Measurements from ENCODE around the gene MAGEB1. TPM values are rescaled to one million over a fixed set of nuclear protein-coding genes. Genes with fewer than 3 reads are reported as not detected.

The MAGEB1 gene, protein sequence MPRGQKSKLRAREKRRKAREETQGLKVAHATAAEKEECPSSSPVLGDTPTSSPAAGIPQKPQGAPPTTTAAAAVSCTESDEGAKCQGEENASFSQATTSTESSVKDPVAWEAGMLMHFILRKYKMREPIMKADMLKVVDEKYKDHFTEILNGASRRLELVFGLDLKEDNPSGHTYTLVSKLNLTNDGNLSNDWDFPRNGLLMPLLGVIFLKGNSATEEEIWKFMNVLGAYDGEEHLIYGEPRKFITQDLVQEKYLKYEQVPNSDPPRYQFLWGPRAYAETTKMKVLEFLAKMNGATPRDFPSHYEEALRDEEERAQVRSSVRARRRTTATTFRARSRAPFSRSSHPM
- not detected for total RNA-seq

DNA sequence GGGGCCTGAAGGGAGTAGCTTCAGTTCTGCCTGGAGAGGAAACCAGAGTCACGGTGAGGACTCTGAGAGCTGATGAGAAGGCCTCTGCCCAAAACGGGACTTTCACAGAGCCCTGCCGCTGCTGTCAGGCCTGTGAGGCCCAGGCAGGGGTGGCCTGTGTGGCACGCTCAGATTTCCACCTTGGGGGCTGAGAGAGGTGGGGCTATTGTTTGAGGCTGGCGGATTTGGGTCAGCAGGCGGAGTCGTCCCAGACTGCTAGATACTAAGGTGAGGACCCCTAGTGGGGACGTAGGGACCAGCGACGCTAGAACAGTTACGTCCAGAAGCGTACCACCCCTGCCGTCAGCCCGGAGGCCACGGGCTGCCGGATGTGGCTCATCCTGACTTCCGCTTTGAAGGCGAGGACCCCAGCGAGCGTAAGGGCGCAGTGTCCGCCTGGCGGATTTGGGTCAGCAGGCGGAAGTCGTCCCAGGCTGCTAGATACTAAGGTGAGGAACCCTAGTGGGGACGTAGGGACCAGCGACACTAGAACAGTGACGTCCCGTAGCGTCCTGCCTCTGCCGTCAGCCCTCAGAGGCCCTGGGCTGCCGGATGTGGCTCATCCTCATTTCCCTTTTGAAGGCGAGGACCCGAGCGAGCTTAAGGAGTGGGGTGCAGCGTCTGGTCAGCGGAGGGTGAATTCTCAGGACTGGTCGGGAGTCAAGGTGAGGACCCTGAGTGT is at the start of gene MAGEB1:
Gene MAGEB1 (plus strand): TSS at position 378 of the 721 bp plus-strand sequence. CDS start 3,348 bp downstream, outside the sequence.

DNA sequence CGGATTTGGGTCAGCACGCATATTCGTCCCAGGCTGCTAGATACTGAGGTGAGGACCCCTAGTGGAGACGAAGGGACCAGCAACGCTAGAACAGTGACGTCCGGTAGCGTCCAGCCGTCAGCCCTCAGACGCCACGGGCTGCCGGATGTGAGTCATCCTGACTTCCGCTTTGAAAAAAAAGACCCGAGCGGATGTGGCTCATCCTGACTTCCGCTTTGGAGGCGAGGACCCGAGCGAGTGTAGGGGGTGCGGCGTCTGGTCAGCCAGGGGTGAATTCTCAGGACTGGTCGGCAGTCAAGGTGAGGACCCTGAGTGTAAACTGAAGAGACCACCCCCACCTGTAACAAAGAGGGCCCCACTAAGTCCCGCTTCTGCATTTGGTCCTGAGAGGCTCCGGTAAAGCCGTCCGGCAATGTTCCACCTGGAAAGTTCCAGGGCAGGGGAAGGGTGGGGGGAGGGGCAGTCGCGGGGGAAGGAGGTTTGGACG is 31.5 kb upstream of the MAGEB1 start, which contains the start of gene MAGEB2:
Gene MAGEB2 (plus strand): TSS at position 207 of the 487 bp plus-strand sequence. CDS start 3,018 bp downstream, outside the sequence.

DNA sequence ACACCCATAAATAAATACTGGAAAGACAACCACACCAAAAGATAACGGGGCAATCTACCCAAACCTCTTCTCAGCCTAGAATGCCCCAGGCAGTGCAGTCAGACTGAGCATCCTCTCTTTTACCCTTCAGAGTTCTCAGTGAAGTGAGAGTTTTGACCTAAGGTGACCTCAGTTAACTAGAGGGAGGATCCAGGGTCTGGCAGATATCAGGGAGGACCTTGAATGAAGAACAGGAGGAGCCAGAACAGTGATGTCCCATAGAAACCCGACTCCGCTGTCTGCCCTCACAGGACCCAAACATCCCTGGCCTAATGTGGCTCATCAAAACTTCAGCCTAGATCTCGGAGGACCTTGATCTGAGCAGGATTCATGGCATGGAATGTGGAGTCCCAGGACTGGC is 16.6 kb upstream of the MAGEB1 start, which contains the start of gene MAGEB3:
Gene MAGEB3 (plus strand): TSS at position 263 of the 400 bp plus-strand sequence. CDS start 5,268 bp downstream, outside the sequence.

DNA sequence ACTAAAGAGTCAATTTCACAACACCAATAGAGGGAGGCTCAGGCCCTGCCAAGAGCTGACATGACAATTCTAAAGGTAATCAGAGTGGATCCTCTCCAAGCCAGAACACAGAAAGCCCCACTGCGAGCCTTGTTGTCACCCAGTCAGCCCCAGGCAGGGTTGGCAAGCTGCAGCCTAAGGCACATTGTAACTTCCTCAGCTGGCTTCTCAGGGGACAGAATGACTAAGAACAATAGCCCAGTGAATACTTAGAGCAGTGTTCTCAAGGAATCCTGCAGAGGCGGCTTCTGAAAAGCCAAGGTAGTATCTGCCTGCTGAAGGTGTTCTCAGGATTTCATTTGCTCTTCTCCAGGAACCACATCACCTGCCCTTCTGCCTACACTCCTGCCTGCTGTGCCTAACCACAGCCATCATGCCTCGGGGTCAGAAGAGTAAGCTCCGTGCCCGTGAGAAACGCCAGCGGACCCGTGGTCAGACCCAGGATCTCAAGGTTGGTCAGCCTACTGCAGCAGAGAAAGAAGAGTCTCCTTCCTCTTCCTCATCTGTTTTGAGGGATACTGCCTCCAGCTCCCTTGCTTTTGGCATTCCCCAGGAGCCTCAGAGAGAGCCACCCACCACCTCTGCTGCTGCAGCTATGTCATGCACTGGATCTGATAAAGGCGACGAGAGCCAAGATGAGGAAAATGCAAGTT is 5.1 kb upstream of the MAGEB1 start, which contains the start of gene MAGEB4:
Gene MAGEB4 (plus strand): TSS at position 277 of the 692 bp plus-strand sequence. CDS start 136 bp downstream, at position 413.

Other genes with a start within 250 kb of the MAGEB1 start
- not detected for gene MAGEB2, start 31.6 kb upstream of the MAGEB1 start, total RNA-seq
- gene MAGEB3, start 16.5 kb upstream of the MAGEB1 start, total RNA-seq = not detected
- not detected for gene MAGEB4, start 5.1 kb upstream of the MAGEB1 start, total RNA-seq
- not detected for gene NR0B1, start 62.2 kb downstream of the MAGEB1 start, total RNA-seq

All from activated naive CD4-positive, alpha-beta T cell treated with anti-CD3 and anti-CD28 coated beads, Interleukin-2, amount 10 ng/mL, durations not matched to agents 5 hours and 36 hours (primary cell).